Liver (tissue), 9 donors: ENCODE data around the gene MMS19. TPM values are rescaled to one million over a fixed set of nuclear protein-coding genes. Genes with fewer than 3 reads are reported as not detected.

Experiments
- DNase-seq: peaks from one replicate; pipeline ENCODE4 v3.0.0-alpha.2; 2017; ENCODE audit warnings: low spot score
- H3K27ac ChIP-seq, 2 donors: one replicate each; pipeline ENCODE4 v1.7.0; 2013; ENCODE audit warnings: inconsistent platforms in 2 of 2, low read length in 2 of 2, control low read depth in 1 of 2, low read depth in 1 of 2, mild to moderate bottlenecking in 1 of 2
- H3K27me3 ChIP-seq, 4 donors: one replicate each; pipeline versions ENCODE4 v1.6.1 to v1.7.0; 2013; ENCODE audit warnings: low read length in 3 of 4, inconsistent platforms in 1 of 4, mild to moderate bottlenecking in 1 of 4, moderate library complexity in 1 of 4; ENCODE audit not compliant: control insufficient read depth in 4 of 4, insufficient read depth in 4 of 4
- H3K36me3 ChIP-seq, 4 donors: one replicate each; pipeline versions ENCODE4 v1.6.1 to v1.7.0; 2013; ENCODE audit warnings: low read length in 3 of 4, mild to moderate bottlenecking in 3 of 4, low read depth in 1 of 4, moderate library complexity in 1 of 4; ENCODE audit not compliant: control insufficient read depth in 4 of 4, insufficient read depth in 3 of 4
- H3K4me1 ChIP-seq, 4 donors: one replicate each; pipeline versions ENCODE4 v1.6.1 to v1.7.0; 2013; ENCODE audit warnings: low read length in 3 of 4, mild to moderate bottlenecking in 3 of 4, moderate library complexity in 1 of 4; ENCODE audit not compliant: control insufficient read depth in 4 of 4, insufficient read depth in 4 of 4
- H3K4me3 ChIP-seq, 3 donors: one replicate each; pipeline versions ENCODE4 v1.6.1 to v1.7.0; 2013; ENCODE audit warnings: low read length in 3 of 3, control low read depth in 1 of 3, low read depth in 1 of 3, mild to moderate bottlenecking in 1 of 3
- H3K9ac ChIP-seq, 2 donors: one replicate each; pipeline ENCODE4 v1.7.0; 2013; ENCODE audit warnings: low read length in 2 of 2, mild to moderate bottlenecking in 2 of 2, moderate library complexity in 2 of 2, control low read depth in 1 of 2, low read depth in 1 of 2
- H3K9me3 ChIP-seq, 4 donors: one replicate each; pipeline versions ENCODE4 v1.6.1 to v1.7.0; 2013; ENCODE audit warnings: low read length in 3 of 4; ENCODE audit not compliant: control insufficient read depth in 4 of 4
- EGR1 ChIP-seq, 2 donors: IDR thresholded peaks; 2 replicates each; pipeline ENCODE4 v1.6.1; 2016 to 2018; ENCODE audit warnings: antibody characterized with exemption in 2 of 2, low read depth in 2 of 2
- FOXA1 ChIP-seq: IDR thresholded peaks from 2 replicates; pipeline ENCODE4 v1.6.1; 2016; ENCODE audit warnings: antibody characterized with exemption
- FOXA2 ChIP-seq: IDR thresholded peaks from 2 replicates; pipeline ENCODE4 v1.6.1; 2016; ENCODE audit warnings: antibody characterized with exemption
- GABPA ChIP-seq, 2 donors: IDR thresholded peaks in 1 of 2; conservative IDR thresholded peaks in 1 of 2; 2 replicates each; pipeline ENCODE4 v1.6.1; 2016; ENCODE audit warnings: antibody characterized with exemption in 2 of 2, mild to moderate bottlenecking in 1 of 2, moderate library complexity in 1 of 2
- HNF4A ChIP-seq, 2 donors: conservative IDR thresholded peaks; 2 replicates each; pipeline ENCODE4 v1.6.1; 2016; ENCODE audit warnings: antibody characterized with exemption in 2 of 2, mild to moderate bottlenecking in 2 of 2
- HNF4G ChIP-seq: IDR thresholded peaks from 2 replicates; pipeline ENCODE4 v1.6.1; 2016; ENCODE audit warnings: antibody characterized with exemption
- JUND ChIP-seq, 2 donors: IDR thresholded peaks; 2 replicates each; pipeline ENCODE4 v1.6.1; 2016; ENCODE audit warnings: antibody characterized with exemption in 2 of 2
- NR2F2 ChIP-seq: IDR thresholded peaks from 2 replicates; pipeline ENCODE4 v1.6.1; 2016; ENCODE audit warnings: antibody characterized with exemption
- RAD21 ChIP-seq, 2 donors: IDR thresholded peaks; 2 replicates each; pipeline ENCODE4 v1.6.1; 2016; ENCODE audit warnings: antibody characterized with exemption in 2 of 2, mild to moderate bottlenecking in 2 of 2
- RXRA ChIP-seq, 2 donors: IDR thresholded peaks; 2 replicates each; pipeline ENCODE4 v1.6.1; 2017 to 2018; ENCODE audit warnings: antibody characterized with exemption in 2 of 2, mild to moderate bottlenecking in 1 of 2
- SP1 ChIP-seq: IDR thresholded peaks from 2 replicates; pipeline ENCODE4 v1.6.1; 2018; ENCODE audit warnings: antibody characterized with exemption, mild to moderate bottlenecking
- TAF1 ChIP-seq: conservative IDR thresholded peaks from 2 replicates; pipeline ENCODE4 v1.6.1; 2016; ENCODE audit warnings: antibody characterized with exemption, mild to moderate bottlenecking
- YY1 ChIP-seq: IDR thresholded peaks from 2 replicates; pipeline ENCODE4 v1.6.1; 2016; ENCODE audit warnings: antibody characterized with exemption, mild to moderate bottlenecking
- WGBS: extraction: QIAGEN DNeasy Blood & Tissue Kit; methylation state at CpG from one replicate; pipeline ENCODE4 v1.1.7; 2013; 5-methylcytosine and 5-hydroxymethylcytosine counted together
- polyA plus RNA-seq, 2 donors: library from polyadenylated mRNA; stranded (reverse) in 1 of 2; unstranded in 1 of 2; fragments of 200-250 nt in 1 of 2; fragments of >200 nt in 1 of 2; fragmentation: Nextera tagmentation in 1 of 2; extraction: Ambion mirVana in 1 of 2; gene quantifications; one replicate each; pipeline versions ENCODE4 v1.2.1 to v1.2.3, GENCODE V29; 2013 to 2015
- total RNA-seq, 2 donors: library from RNA; depleted of rRNA; stranded (reverse); fragments of >200 nt; gene quantifications; one replicate each; pipeline ENCODE4 v1.2.3, GENCODE V29; 2014
- TF ChIP-seq, protein P1 (sequence below): IDR thresholded peaks from 2 replicates; pipeline ENCODE4 v1.6.1; 2016; ENCODE audit warnings: antibody characterized with exemption
- TF ChIP-seq, protein P2 (sequence below): IDR thresholded peaks from 2 replicates; pipeline ENCODE4 v1.6.1; 2016; ENCODE audit warnings: antibody characterized with exemption
- TF ChIP-seq, protein P3 (sequence below): IDR thresholded peaks from 2 replicates; pipeline ENCODE4 v1.6.1; 2016; ENCODE audit warnings: antibody characterized with exemption
- TF ChIP-seq, protein P4 (sequence below): fragments of 150-350 bp; IDR thresholded peaks from 2 replicates; pipeline ENCODE4 v1.5.1; 2017; ENCODE audit warnings: improper control_type of control experiment, low read depth, low read length; ENCODE audit not compliant: missing input control
- TF ChIP-seq, protein P5 (sequence below): IDR thresholded peaks from 2 replicates; pipeline ENCODE4 v1.6.1; 2016; ENCODE audit warnings: antibody characterized with exemption, mild to moderate bottlenecking
- donor health status: healthy.
- donor health status: healthy.
- donor health status: healthy.
- donor health status: healthy.
- donor health status: healthy.

MMS19 gene
- total and polyA plus RNA-seq, 4 donors: 15.0 to 29.1 (median 24.1) TPM

DNA sequence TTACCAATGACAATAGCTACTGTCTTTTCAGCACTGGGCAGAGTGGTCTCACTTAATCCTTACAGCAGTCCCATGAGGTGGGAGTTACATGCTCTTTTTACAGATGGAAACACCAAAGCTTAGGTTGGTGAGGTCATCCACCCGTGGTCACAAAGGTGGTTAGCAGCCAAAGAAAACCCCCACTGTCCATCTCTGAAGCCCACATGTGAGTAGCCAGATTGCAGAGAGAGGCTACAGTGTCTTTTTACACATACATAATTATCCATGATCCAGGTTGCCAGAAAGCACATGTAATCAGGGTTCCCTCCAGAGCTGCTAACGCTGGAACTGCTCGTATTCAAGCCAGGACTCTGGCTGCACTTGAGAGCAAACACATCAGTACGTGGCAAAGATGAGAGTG, 49.7 kb upstream of the MMS19 start:
- WGBS: 82% methylated on average over 4 of the region's 4 CpGs
- DNase-seq: no peak
- no peaks in the 10 kb centered on the region for H3K4me1 ChIP-seq

DNA sequence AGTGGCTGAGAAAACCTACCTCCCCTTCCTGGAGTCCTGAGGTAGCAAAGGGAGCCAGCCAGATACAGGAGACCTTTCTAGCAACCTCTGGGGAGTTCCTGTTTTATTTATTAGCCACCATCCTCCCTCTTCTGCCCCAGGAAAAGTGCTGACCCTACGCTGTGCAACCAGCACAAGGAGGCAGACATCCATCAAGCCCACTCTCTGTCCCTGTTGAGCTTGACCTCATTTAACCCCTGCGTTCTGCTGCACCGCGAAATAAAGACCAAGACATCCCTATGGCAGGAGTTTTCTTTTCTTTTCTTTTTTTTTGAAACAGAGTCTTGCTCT, 49.0 kb upstream of the MMS19 start:
- no peak overlapping the region for H3K27ac ChIP-seq
- H3K27me3 ChIP-seq: no peaks in the 10 kb centered on the region
- no peak for DNase-seq
- TF ChIP-seq HNF4G (no peak), GABPA (IDR thresholded peaks at IDR 0.05 in 1 of 2, conservative IDR thresholded peaks at IDR 0.05 in 1 of 2) (no peak), JUND (IDR thresholded peaks at IDR 0.05) (no peak), NR2F2 (no peak), RAD21 (IDR thresholded peaks at IDR 0.05) (no peak), FOXA1 (no peak), RXRA (IDR thresholded peaks at IDR 0.05) (no peak), FOXA2 (no peak), EGR1 (IDR thresholded peaks at IDR 0.05; ENCODE audit: low read depth in 2 of 2) (no peak), YY1 (no peak), SP1 (no peak), HNF4A (conservative IDR thresholded peaks at IDR 0.05) (no peak), TAF1 (no peak)
- TF ChIP-seq, protein P1, sequence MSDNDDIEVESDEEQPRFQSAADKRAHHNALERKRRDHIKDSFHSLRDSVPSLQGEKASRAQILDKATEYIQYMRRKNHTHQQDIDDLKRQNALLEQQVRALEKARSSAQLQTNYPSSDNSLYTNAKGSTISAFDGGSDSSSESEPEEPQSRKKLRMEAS: no peak
- TF ChIP-seq, protein P2, sequence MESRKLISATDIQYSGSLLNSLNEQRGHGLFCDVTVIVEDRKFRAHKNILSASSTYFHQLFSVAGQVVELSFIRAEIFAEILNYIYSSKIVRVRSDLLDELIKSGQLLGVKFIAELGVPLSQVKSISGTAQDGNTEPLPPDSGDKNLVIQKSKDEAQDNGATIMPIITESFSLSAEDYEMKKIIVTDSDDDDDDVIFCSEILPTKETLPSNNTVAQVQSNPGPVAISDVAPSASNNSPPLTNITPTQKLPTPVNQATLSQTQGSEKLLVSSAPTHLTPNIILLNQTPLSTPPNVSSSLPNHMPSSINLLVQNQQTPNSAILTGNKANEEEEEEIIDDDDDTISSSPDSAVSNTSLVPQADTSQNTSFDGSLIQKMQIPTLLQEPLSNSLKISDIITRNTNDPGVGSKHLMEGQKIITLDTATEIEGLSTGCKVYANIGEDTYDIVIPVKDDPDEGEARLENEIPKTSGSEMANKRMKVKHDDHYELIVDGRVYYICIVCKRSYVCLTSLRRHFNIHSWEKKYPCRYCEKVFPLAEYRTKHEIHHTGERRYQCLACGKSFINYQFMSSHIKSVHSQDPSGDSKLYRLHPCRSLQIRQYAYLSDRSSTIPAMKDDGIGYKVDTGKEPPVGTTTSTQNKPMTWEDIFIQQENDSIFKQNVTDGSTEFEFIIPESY: no peak
- TF ChIP-seq, protein P3, sequence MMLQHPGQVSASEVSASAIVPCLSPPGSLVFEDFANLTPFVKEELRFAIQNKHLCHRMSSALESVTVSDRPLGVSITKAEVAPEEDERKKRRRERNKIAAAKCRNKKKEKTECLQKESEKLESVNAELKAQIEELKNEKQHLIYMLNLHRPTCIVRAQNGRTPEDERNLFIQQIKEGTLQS: no peak
- TF ChIP-seq, protein P4, sequence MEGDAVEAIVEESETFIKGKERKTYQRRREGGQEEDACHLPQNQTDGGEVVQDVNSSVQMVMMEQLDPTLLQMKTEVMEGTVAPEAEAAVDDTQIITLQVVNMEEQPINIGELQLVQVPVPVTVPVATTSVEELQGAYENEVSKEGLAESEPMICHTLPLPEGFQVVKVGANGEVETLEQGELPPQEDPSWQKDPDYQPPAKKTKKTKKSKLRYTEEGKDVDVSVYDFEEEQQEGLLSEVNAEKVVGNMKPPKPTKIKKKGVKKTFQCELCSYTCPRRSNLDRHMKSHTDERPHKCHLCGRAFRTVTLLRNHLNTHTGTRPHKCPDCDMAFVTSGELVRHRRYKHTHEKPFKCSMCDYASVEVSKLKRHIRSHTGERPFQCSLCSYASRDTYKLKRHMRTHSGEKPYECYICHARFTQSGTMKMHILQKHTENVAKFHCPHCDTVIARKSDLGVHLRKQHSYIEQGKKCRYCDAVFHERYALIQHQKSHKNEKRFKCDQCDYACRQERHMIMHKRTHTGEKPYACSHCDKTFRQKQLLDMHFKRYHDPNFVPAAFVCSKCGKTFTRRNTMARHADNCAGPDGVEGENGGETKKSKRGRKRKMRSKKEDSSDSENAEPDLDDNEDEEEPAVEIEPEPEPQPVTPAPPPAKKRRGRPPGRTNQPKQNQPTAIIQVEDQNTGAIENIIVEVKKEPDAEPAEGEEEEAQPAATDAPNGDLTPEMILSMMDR: no peak
- TF ChIP-seq, protein P5, sequence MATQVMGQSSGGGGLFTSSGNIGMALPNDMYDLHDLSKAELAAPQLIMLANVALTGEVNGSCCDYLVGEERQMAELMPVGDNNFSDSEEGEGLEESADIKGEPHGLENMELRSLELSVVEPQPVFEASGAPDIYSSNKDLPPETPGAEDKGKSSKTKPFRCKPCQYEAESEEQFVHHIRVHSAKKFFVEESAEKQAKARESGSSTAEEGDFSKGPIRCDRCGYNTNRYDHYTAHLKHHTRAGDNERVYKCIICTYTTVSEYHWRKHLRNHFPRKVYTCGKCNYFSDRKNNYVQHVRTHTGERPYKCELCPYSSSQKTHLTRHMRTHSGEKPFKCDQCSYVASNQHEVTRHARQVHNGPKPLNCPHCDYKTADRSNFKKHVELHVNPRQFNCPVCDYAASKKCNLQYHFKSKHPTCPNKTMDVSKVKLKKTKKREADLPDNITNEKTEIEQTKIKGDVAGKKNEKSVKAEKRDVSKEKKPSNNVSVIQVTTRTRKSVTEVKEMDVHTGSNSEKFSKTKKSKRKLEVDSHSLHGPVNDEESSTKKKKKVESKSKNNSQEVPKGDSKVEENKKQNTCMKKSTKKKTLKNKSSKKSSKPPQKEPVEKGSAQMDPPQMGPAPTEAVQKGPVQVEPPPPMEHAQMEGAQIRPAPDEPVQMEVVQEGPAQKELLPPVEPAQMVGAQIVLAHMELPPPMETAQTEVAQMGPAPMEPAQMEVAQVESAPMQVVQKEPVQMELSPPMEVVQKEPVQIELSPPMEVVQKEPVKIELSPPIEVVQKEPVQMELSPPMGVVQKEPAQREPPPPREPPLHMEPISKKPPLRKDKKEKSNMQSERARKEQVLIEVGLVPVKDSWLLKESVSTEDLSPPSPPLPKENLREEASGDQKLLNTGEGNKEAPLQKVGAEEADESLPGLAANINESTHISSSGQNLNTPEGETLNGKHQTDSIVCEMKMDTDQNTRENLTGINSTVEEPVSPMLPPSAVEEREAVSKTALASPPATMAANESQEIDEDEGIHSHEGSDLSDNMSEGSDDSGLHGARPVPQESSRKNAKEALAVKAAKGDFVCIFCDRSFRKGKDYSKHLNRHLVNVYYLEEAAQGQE: no peak
- H3K9me3 ChIP-seq: no peaks in the 10 kb centered on the region
- peaks cover 0 to 2% (median 0%) of the 10 kb centered on the region in 4 donors for H3K4me1 ChIP-seq
- 82% methylated on average over 4 of the region's 4 CpGs for WGBS
- H3K9ac ChIP-seq: no peak overlapping the region
- H3K4me3 ChIP-seq: no peak overlapping the region
- H3K36me3 ChIP-seq: peaks cover 0 to 2% (median 0%) of the 10 kb centered on the region in 4 donors

More for the DNA sequence above, 49.7 kb upstream of the MMS19 start:
- Histone ChIP-seq H3K4me3 (no peak overlapping the region), H3K9ac (no peak overlapping the region), H3K27ac (no peak overlapping the region), H3K9me3 (no peaks in the 10 kb centered on the region), H3K36me3 (peaks cover 0 to 2% (median 0%) of the 10 kb centered on the region in 4 donors), H3K27me3 (no peaks in the 10 kb centered on the region)
- TF ChIP-seq, protein P4: no peak
- no peak for TF ChIP-seq FOXA1
- TF ChIP-seq YY1: no peak
- no peak for TF ChIP-seq GABPA (IDR thresholded peaks at IDR 0.05 in 1 of 2, conservative IDR thresholded peaks at IDR 0.05 in 1 of 2)
